Activated CD8-positive, alpha-beta T cell treated with anti-CD3 and anti-CD28 coated beads, Interleukin-2, amount 10 ng/mL, durations not matched to agents 7 days and 5 days (primary cell): ENCODE measurements around the gene ESYT2. TPM values are rescaled to one million over a fixed set of nuclear protein-coding genes. Genes with fewer than 3 reads are reported as not detected.
A peak's percentile ranks its signal among the peaks of the same experiment; 100 is the strongest.
"Not testable (repeated sequence)": the region's sequence is repeated elsewhere in the genome, so short reads cannot be mapped to it uniquely, and the experiment has no call there.

Experiments
- ATAC-seq: fragments of 150-1000 bp; cut with Tn5 transposase; one replicate; pipeline ENCODE4 v1.10.0; 2021; ENCODE audit warnings: moderate library complexity
- CTCF ChIA-PET: fragments of 350-600 bp; sonication (Branson Sonifier 250); formaldehyde crosslinking; loops from one replicate; lab custom pipeline; 2021; ENCODE audit warnings: antibody characterized with exemption; lab: Charles Lee
- POLR2A ChIA-PET: fragments of 350-600 bp; sonication (Branson Sonifier 250); formaldehyde crosslinking; loops from one replicate; lab custom pipeline; 2021; ENCODE audit warnings: antibody characterized with exemption; lab: Charles Lee
- DNase-seq: peaks from one replicate; pipeline ENCODE4 v3.0.0-alpha.2; 2020
- H3K27ac Mint-ChIP-seq: one replicate; pipeline ENCODE4 v1.8.0; 2021; ENCODE audit warnings: mild to moderate bottlenecking, mixed read lengths
- H3K27me3 Mint-ChIP-seq: one replicate; pipeline ENCODE4 v1.8.0; 2021; ENCODE audit warnings: low read depth, mixed read lengths
- H3K36me3 Mint-ChIP-seq: one replicate; pipeline ENCODE4 v1.8.0; 2021; ENCODE audit warnings: low read depth, mixed read lengths
- H3K4me1 Mint-ChIP-seq: one replicate; pipeline ENCODE4 v1.8.0; 2021; ENCODE audit warnings: low read depth, mixed read lengths
- H3K4me3 Mint-ChIP-seq: one replicate; pipeline ENCODE4 v1.8.0; 2021; ENCODE audit warnings: mild to moderate bottlenecking, mixed read lengths
- H3K9me3 Mint-ChIP-seq: one replicate; pipeline ENCODE4 v1.8.0; 2022; ENCODE audit warnings: mixed read lengths; ENCODE audit not compliant: insufficient read depth
- total RNA-seq, 2 experiments: library from RNA; stranded (reverse); gene quantifications; one replicate each; pipeline ENCODE4 v1.2.3, GENCODE V29; 2021

The ESYT2 gene, protein sequence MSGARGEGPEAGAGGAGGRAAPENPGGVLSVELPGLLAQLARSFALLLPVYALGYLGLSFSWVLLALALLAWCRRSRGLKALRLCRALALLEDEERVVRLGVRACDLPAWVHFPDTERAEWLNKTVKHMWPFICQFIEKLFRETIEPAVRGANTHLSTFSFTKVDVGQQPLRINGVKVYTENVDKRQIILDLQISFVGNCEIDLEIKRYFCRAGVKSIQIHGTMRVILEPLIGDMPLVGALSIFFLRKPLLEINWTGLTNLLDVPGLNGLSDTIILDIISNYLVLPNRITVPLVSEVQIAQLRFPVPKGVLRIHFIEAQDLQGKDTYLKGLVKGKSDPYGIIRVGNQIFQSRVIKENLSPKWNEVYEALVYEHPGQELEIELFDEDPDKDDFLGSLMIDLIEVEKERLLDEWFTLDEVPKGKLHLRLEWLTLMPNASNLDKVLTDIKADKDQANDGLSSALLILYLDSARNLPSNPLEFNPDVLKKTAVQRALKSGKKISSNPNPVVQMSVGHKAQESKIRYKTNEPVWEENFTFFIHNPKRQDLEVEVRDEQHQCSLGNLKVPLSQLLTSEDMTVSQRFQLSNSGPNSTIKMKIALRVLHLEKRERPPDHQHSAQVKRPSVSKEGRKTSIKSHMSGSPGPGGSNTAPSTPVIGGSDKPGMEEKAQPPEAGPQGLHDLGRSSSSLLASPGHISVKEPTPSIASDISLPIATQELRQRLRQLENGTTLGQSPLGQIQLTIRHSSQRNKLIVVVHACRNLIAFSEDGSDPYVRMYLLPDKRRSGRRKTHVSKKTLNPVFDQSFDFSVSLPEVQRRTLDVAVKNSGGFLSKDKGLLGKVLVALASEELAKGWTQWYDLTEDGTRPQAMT
- total RNA-seq = 10 to 100 TPM; 85.0 to 85.9 TPM

GRCh38 chr7:158829342-158830210 is at the start of gene ESYT2:
Gene ESYT2, minus strand, starts transcription at chr7:158829509. Its CDS starts 91 bp downstream, at chr7:158829418.
- peaks cover 8% of the 10 kb centered on the region for H3K27me3 Mint-ChIP-seq
- peaks cover 37% of the 10 kb centered on the region for H3K4me1 Mint-ChIP-seq
- ChIA-PET CTCF (interaction anchor here (0.9 to 2.3 kb wide), 7 partner anchors 13 to 34 kb away, joined by 3 to 8 read pairs (median 5); no protein-coding TSS in a partner anchor), POLR2A (interaction anchor here (0.6 to 2.2 kb wide), 14 partner anchors 10 to 147 kb away, joined by 3 to 16 read pairs (median 4); partner anchors contain the start of gene DYNC2I1)
- peak within 1 kb of the TSS; percentile 98 for H3K4me3 Mint-ChIP-seq
- H3K27ac Mint-ChIP-seq = peak within 1 kb of the TSS; percentile 94
- H3K9me3 Mint-ChIP-seq = no peaks in the 10 kb centered on the region
- DNase-seq = peak; percentile 99
- ATAC-seq = peak; percentile 84
- H3K36me3 Mint-ChIP-seq = peaks cover 20% of the 10 kb centered on the region

DNA sequence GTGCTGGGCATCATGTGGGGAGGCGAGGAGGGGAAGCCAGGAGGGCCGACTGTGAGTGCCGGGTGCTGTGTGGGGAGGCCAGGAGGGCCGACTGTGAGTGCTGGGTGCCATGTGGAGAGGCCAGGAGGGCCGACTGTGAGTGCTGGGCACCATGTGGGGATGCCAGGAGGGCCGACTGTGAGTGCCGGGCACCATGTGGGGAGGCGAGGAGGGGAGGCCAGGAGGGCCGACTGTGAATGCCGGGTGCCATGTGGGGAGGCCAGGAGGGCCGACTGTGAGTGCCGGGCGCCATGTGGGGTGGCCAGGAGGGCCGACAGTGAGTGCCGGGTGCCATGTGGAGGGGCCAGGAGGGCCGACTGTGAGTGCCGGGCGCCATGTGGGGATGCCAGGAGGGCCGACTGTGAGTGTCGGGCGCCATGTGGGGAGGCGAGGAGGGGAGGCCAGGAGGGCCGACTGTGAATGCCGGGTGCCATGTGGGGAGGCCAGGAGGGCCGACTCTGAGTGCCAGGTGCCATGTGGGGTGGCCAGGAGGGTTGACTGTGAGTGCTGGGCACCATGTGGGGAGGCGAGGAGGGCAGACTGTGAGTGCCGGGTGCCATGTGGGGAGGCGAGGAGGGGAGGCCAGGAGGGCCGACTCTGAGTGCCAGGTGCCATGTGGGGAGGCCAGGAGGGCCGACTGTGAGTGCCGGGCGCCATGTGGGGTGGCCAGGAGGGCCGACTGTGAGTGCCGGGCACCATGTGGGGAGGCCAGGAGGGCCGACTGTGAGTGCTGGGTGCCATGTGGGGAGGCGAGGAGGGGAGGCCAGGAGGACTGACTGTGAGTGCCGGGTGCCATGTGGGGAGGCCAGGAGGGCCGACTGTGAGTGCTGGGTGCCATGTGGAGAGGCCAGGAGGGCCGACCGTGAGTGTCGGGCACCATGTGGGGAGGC is 49.1 kb upstream of the ESYT2 start:
- H3K27ac Mint-ChIP-seq, H3K4me1 Mint-ChIP-seq, DNase-seq, POLR2A ChIA-PET, H3K4me3 Mint-ChIP-seq, ATAC-seq, H3K9me3 Mint-ChIP-seq, H3K27me3 Mint-ChIP-seq, CTCF ChIA-PET: not testable (repeated sequence)
- peaks cover 45% of the 10 kb centered on the region for H3K36me3 Mint-ChIP-seq

DNA sequence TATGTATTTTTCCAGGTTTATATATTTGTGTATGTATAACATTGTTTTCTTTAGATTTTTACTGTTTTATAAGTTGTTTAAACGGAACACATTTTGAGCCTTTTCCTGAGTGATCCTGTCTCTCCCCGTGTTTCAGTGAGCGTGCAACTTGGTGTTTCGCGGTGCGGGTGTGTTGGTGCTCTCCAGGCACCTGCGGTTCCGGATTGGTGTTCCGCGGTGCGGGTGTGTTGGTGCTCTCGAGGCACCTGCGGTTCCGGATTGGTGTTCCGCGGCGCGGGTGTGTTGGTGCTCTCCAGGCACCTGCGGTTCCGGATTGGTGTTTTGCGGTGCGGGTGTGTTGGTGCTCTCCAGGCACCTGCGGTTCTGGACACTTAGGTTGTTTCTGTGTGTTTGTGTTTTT is 47.7 kb upstream of the ESYT2 start:
- Mint-ChIP-seq H3K27me3 (no peaks in the 10 kb centered on the region), H3K4me1 (no peaks in the 10 kb centered on the region), H3K27ac (no peak overlapping the region), H3K36me3 (peaks cover 46% of the 10 kb centered on the region), H3K9me3 (no peaks in the 10 kb centered on the region), H3K4me3 (no peak overlapping the region)
- ChIA-PET POLR2A (no interaction called here), CTCF (no interaction called here)
- DNase-seq = no peak
- ATAC-seq = no peak

DNA sequence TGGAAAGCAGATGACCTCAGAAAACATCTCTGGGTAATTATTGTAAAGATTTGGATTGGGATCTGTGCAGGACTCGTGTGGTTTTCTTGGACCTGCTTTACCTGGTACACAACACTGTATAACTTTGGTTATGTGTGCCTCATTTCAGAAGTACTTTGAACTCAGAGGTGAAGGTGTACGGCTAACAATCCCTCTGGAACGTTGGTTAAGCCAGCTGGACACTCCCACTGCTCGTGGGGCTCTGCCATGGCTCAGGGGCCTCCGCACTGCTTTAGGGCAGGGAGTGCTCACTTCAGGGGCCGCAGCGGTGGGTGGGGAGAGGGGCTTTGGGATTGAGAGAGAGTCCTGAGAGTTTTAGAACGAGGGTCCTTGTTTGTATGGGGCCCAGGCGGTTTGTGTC is 40.6 kb upstream of the ESYT2 start:
- Mint-ChIP-seq H3K9me3 (no peaks in the 10 kb centered on the region), H3K36me3 (peaks cover 23% of the 10 kb centered on the region), H3K4me3 (no peak overlapping the region), H3K27ac (no peak overlapping the region), H3K4me1 (peaks cover 34% of the 10 kb centered on the region), H3K27me3 (no peaks in the 10 kb centered on the region)
- DNase-seq (no peak), ATAC-seq (no peak)
- POLR2A ChIA-PET = no interaction called here
- CTCF ChIA-PET = interaction anchor here (1.0 kb wide), 1 partner anchor 28 kb away, joined by 3 read pairs; no protein-coding TSS in a partner anchor

DNA sequence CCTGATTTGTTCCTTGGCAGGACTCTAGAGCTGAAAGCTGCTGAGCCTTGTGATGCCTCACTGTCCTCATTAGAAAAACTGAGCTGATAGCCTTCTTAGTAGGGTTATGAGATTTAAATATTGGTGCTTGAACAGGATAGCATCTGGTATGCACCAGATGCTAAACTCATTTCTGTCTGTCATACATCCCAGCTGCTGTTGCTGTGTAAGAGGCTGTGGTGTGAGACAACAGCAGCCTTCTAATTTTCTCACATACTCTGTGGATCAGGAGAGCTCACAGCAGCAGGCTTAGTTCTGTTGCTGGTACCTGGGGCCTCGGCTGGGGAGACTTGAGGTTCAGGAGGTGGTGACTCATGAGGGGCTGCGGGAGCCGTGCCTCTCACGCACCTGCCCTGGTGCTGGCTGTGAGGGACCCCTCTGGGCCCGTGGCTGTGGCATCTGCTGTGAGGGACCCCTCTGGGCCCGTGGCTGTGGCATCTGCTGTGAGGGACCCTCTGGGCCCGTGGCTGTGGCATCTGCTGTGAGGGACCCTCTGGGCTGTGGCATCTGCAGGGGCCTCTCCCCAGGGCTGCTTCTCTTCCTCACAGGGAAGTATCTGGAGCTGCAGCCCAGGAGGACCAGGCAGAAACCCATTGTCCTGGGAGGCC is 39.6 kb upstream of the ESYT2 start:
- Mint-ChIP-seq H3K4me3 (no peak overlapping the region), H3K27me3 (no peaks in the 10 kb centered on the region), H3K9me3 (no peaks in the 10 kb centered on the region), H3K36me3 (peaks cover 23% of the 10 kb centered on the region), H3K4me1 (peaks cover 44% of the 10 kb centered on the region), H3K27ac (no peak overlapping the region)
- ChIA-PET POLR2A (interaction anchor here (0.5 to 0.6 kb wide), 2 partner anchors 15 to 201 kb away, joined by 3 read pairs; no protein-coding TSS in a partner anchor), CTCF (interaction anchor here (1.1 kb wide), 1 partner anchor 27 kb away, joined by 4 read pairs; no protein-coding TSS in a partner anchor)
- ATAC-seq (peak; percentile 11), DNase-seq (no peak)

GRCh38 chr7:158867214-158867984 is 38.1 kb upstream of the ESYT2 start:
- H3K36me3 Mint-ChIP-seq = peaks cover 21% of the 10 kb centered on the region
- H3K9me3 Mint-ChIP-seq = no peaks in the 10 kb centered on the region
- ChIA-PET CTCF (interaction anchor here (1.1 kb wide), 1 partner anchor 25 kb away, joined by 4 read pairs; no protein-coding TSS in a partner anchor), POLR2A (no interaction called here)
- H3K4me1 Mint-ChIP-seq = peaks cover 56% of the 10 kb centered on the region
- no peak for DNase-seq
- no peak for ATAC-seq
- H3K4me3 Mint-ChIP-seq = no peak overlapping the region
- no peaks in the 10 kb centered on the region for H3K27me3 Mint-ChIP-seq
- peak overlapping the region; percentile 21 for H3K27ac Mint-ChIP-seq

- POLR2A ChIA-PET = no interaction called here
- no peak overlapping the region for H3K27ac Mint-ChIP-seq
- H3K27me3 Mint-ChIP-seq = no peaks in the 10 kb centered on the region
- no peak for ATAC-seq
- peaks cover 63% of the 10 kb centered on the region for H3K4me1 Mint-ChIP-seq
- DNase-seq = no peak
- no peak overlapping the region for H3K4me3 Mint-ChIP-seq
- CTCF ChIA-PET = interaction anchor here (0.6 kb wide), 1 partner anchor 111 kb away, joined by 4 read pairs; no protein-coding TSS in a partner anchor
- peaks cover 18% of the 10 kb centered on the region for H3K36me3 Mint-ChIP-seq
- H3K9me3 Mint-ChIP-seq = no peaks in the 10 kb centered on the region
Observed at GRCh38 chr7:158865977-158866376, 36.7 kb upstream of the ESYT2 start.

DNA sequence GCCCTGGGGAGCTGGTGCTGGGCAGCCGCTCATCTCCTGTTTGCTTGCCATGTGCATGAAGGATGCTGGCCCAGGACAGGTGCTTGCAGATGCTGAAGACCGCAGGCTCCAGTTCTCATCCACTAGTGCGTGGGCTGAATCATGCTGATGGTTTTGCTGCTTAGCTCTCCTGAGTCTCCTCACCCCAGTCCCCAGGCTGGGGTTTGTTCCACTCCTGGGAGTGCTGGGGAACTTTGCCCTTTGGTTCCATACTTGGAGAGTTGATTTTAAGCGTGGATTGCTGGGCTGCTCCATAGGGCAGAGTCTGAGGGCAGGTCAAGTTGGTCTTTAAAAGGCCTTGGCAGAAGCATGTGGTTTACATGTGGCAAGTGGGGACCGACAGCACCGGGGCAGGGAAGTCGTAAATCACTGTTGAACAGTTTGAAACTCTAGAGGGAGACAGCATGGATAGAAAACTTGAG is 36.2 kb upstream of the ESYT2 start:
- ATAC-seq (no peak), DNase-seq (no peak)
- ChIA-PET CTCF (no interaction called here), POLR2A (no interaction called here)
- peak overlapping the region; percentile 91 for H3K27ac Mint-ChIP-seq
- peaks cover 14% of the 10 kb centered on the region for H3K36me3 Mint-ChIP-seq
- no peaks in the 10 kb centered on the region for H3K27me3 Mint-ChIP-seq
- no peaks in the 10 kb centered on the region for H3K9me3 Mint-ChIP-seq
- no peak overlapping the region for H3K4me3 Mint-ChIP-seq
- peaks cover 59% of the 10 kb centered on the region for H3K4me1 Mint-ChIP-seq

- ChIA-PET POLR2A (interaction anchor here (1.1 to 2.1 kb wide), 3 partner anchors 28 to 46 kb away, joined by 4 to 15 read pairs (median 4); no protein-coding TSS in a partner anchor), CTCF (interaction anchor here (1.2 to 1.8 kb wide), 3 partner anchors 12 to 112 kb away, joined by 3 to 13 read pairs (median 5); no protein-coding TSS in a partner anchor)
- Mint-ChIP-seq H3K9me3 (no peaks in the 10 kb centered on the region), H3K27me3 (no peaks in the 10 kb centered on the region), H3K36me3 (peaks cover 14% of the 10 kb centered on the region), H3K4me1 (peaks cover 59% of the 10 kb centered on the region), H3K4me3 (peak overlapping the region; percentile 78), H3K27ac (peak overlapping the region; percentile 91)
- DNase-seq (no peak), ATAC-seq (no peak)
Observed at GRCh38 chr7:158864833-158865232, 35.5 kb upstream of the ESYT2 start.
